H1 (cell line): Measurements from ENCODE around the gene FOXI1. TPM values are rescaled to one million over a fixed set of nuclear protein-coding genes. Genes with fewer than 3 reads are reported as not detected.

Source experiments
- CTCF ChIA-PET: fragments of 300-600 bp; sonication (Branson Sonifier 250); formaldehyde crosslinking; loops from one replicate; lab custom pipeline; 2021; ENCODE audit not compliant: partially characterized antibody; lab: Charles Lee
- POLR2A ChIA-PET: fragments of 300-600 bp; sonication (Branson Sonifier 250); formaldehyde crosslinking; loops from one replicate; lab custom pipeline; 2021; ENCODE audit warnings: inconsistent platforms; ENCODE audit not compliant: partially characterized antibody; lab: Charles Lee
- DNase-seq, 2 experiments: peaks; one replicate each; pipeline versions ENCODE4 v3.0.0 to v3.0.0-alpha.2; 2010 to 2022; ENCODE audit warnings: low spot score in 2 of 2, low read depth in 1 of 2, mixed read lengths in 1 of 2
- FAIRE-seq: peaks from 2 replicates; lab custom pipeline; 2011; peaks lifted over from hg19 to GRCh38; lab: Jason Lieb, UNC
- H2AFZ ChIP-seq: 2 replicates; pipeline ENCODE4 v1.8.1; 2012; ENCODE audit warnings: low read length, inconsistent platforms
- H2AK5ac ChIP-seq: 2 replicates; pipeline ENCODE4 v1.6.1; 2013; ENCODE audit warnings: low read depth, low read length
- H2BK120ac ChIP-seq: replicated peaks from 2 replicates; pipeline ENCODE3; 2013; ENCODE audit warnings: low read depth, low read length, inconsistent platforms
- H2BK12ac ChIP-seq: 2 replicates; pipeline ENCODE4 v1.6.1; 2013; ENCODE audit warnings: low read depth, low read length
- H2BK15ac ChIP-seq: 2 replicates; pipeline ENCODE4 v1.6.1; 2013; ENCODE audit warnings: low read length
- H2BK20ac ChIP-seq: 2 replicates; pipeline ENCODE4 v1.6.1; 2013; ENCODE audit warnings: low read length
- H2BK5ac ChIP-seq: 2 replicates; pipeline ENCODE4 v1.6.1; 2013; ENCODE audit warnings: low read depth, low read length
- H3K14ac ChIP-seq: 2 replicates; pipeline ENCODE4 v1.6.1; 2013; ENCODE audit warnings: inconsistent platforms; ENCODE audit not compliant: insufficient read length
- H3K18ac ChIP-seq: 2 replicates; pipeline ENCODE4 v1.6.1; 2013; ENCODE audit warnings: low read length; ENCODE audit errors: extremely low read depth
- H3K23ac ChIP-seq: 2 replicates; pipeline ENCODE4 v1.6.1; 2013; ENCODE audit warnings: inconsistent platforms; ENCODE audit not compliant: insufficient read length
- H3K23me2 ChIP-seq: 2 replicates; pipeline ENCODE4 v1.6.1; 2013; ENCODE audit warnings: low read depth, low read length
- H3K27ac ChIP-seq: 2 replicates; pipeline ENCODE4 v1.6.1; 2011; ENCODE audit warnings: low read depth, low read length, inconsistent platforms
- H3K27me3 ChIP-seq, 4 experiments: replicated peaks in 1 of 4; 1 replicate in 1 of 4; 2 replicates in 3 of 4; pipeline versions ENCODE4 v1.6.1 to v1.8.1; 2011 to 2013; ENCODE audit warnings: low read length in 3 of 4, mild to moderate bottlenecking in 3 of 4, inconsistent platforms in 2 of 4, mixed read lengths in 2 of 4, moderate library complexity in 1 of 4; ENCODE audit not compliant: control insufficient read depth in 3 of 4, insufficient read depth in 3 of 4; ENCODE audit errors: extremely low read depth in 1 of 4
- H3K36me3 ChIP-seq, 4 experiments: 2 replicates each; pipeline versions ENCODE4 v1.6.1 to v1.8.1; 2011 to 2013; ENCODE audit warnings: mild to moderate bottlenecking in 4 of 4, low read length in 3 of 4, moderate library complexity in 2 of 4, control low read depth in 1 of 4, inconsistent platforms in 1 of 4; ENCODE audit not compliant: insufficient read depth in 4 of 4, control insufficient read depth in 2 of 4
- H3K4ac ChIP-seq: replicated peaks from 2 replicates; pipeline ENCODE3; 2013; ENCODE audit warnings: low read length, low read depth, mixed read lengths, inconsistent platforms; ENCODE audit not compliant: insufficient read length
- H3K4me1 ChIP-seq, 4 experiments: replicated peaks in 1 of 4; 1 replicate in 1 of 4; 2 replicates in 3 of 4; pipeline versions ENCODE4 v1.6.1 to v1.8.1; 2011 to 2013; ENCODE audit warnings: low read length in 3 of 4, inconsistent platforms in 2 of 4, mixed read lengths in 1 of 4; ENCODE audit not compliant: insufficient read depth in 4 of 4, control insufficient read depth in 3 of 4
- H3K4me2 ChIP-seq, 2 experiments: 2 replicates each; pipeline versions ENCODE4 v1.6.1 to v1.8.1; 2011 to 2013; ENCODE audit warnings: low read depth in 2 of 2, low read length in 2 of 2, control low read depth in 1 of 2, inconsistent platforms in 1 of 2, mild to moderate bottlenecking in 1 of 2; ENCODE audit not compliant: insufficient read depth in 1 of 2
- H3K4me3 ChIP-seq, 4 experiments: fragments of 200-600, 300-600 bp in 1 of 4; sonication (generic), shearing (Covaris generic), sonication (Bioruptor Twin) in 1 of 4; 2 replicates each; pipeline versions ENCODE4 v1.5.1 to v1.8.1; 2011 to 2016; ENCODE audit warnings: low read length in 4 of 4, low read depth in 3 of 4, control low read depth in 2 of 4, inconsistent platforms in 2 of 4, mild to moderate bottlenecking in 2 of 4, mixed read lengths in 1 of 4, moderate library complexity in 1 of 4; ENCODE audit not compliant: insufficient read depth in 2 of 4; ENCODE audit errors: extremely low read depth in 1 of 4
- H3K56ac ChIP-seq: replicated peaks from 2 replicates; pipeline ENCODE3; 2013; ENCODE audit warnings: low read depth, mild to moderate bottlenecking, mixed read lengths, low read length, inconsistent platforms; ENCODE audit not compliant: insufficient read length
- H3K79me1 ChIP-seq: 2 replicates; pipeline ENCODE4 v1.6.1; 2013; ENCODE audit warnings: low read depth, low read length, control low read depth
- H3K79me2 ChIP-seq, 2 experiments: 2 replicates each; pipeline versions ENCODE4 v1.6.1 to v1.8.1; 2012 to 2013; ENCODE audit warnings: low read length in 2 of 2, mild to moderate bottlenecking in 2 of 2, inconsistent platforms in 1 of 2; ENCODE audit not compliant: insufficient read depth in 2 of 2, control insufficient read depth in 1 of 2
- H3K9ac ChIP-seq, 4 experiments: replicated peaks in 1 of 4; 1 replicate in 1 of 4; 2 replicates in 3 of 4; pipeline versions ENCODE4 v1.6.1 to v1.8.1; 2011 to 2013; ENCODE audit warnings: low read depth in 3 of 4, low read length in 3 of 4, control low read depth in 2 of 4, mild to moderate bottlenecking in 2 of 4, moderate library complexity in 2 of 4, inconsistent platforms in 1 of 4; ENCODE audit errors: extremely low read depth in 1 of 4
- H3K9me3 ChIP-seq, 2 experiments: 2 replicates each; pipeline versions ENCODE4 v1.6.1 to v1.8.1; 2012 to 2013; ENCODE audit warnings: mild to moderate bottlenecking in 2 of 2, moderate library complexity in 2 of 2, control low read depth in 1 of 2, inconsistent platforms in 1 of 2, low read depth in 1 of 2, low read length in 1 of 2, mixed read lengths in 1 of 2; ENCODE audit not compliant: insufficient read depth in 2 of 2
- H4K20me1 ChIP-seq, 2 experiments: replicated peaks in 1 of 2; 2 replicates each; pipeline versions ENCODE3 to v1.8.1; 2011 to 2013; ENCODE audit warnings: inconsistent platforms in 2 of 2, low read length in 2 of 2, mild to moderate bottlenecking in 1 of 2; ENCODE audit not compliant: insufficient read depth in 2 of 2, control insufficient read depth in 1 of 2
- H4K5ac ChIP-seq: 2 replicates; pipeline ENCODE4 v1.6.1; 2013; ENCODE audit warnings: low read length, low read depth, mixed read lengths, inconsistent platforms; ENCODE audit not compliant: insufficient read length
- H4K8ac ChIP-seq: 2 replicates; pipeline ENCODE4 v1.8.0; 2013; ENCODE audit warnings: mild to moderate bottlenecking, moderate library complexity, low read length, inconsistent platforms; ENCODE audit not compliant: insufficient read depth; ENCODE audit errors: extremely low read depth
- H4K91ac ChIP-seq: replicated peaks from 2 replicates; pipeline ENCODE3; 2013; ENCODE audit warnings: low read length, mixed read lengths, inconsistent platforms; ENCODE audit not compliant: insufficient read length
- SIX5 ChIP-seq: IDR thresholded peaks from 2 replicates; pipeline ENCODE4 v1.6.1; 2011; ENCODE audit warnings: mild to moderate bottlenecking, low read depth, low read length
- SRF ChIP-seq: IDR thresholded peaks from 2 replicates; pipeline ENCODE4 v1.6.1; 2011; ENCODE audit warnings: mild to moderate bottlenecking, low read depth, low read length, moderate library complexity
- TAF7 ChIP-seq: optimal IDR thresholded peaks from 2 replicates; pipeline ENCODE3; 2011; ENCODE audit warnings: low read depth, mild to moderate bottlenecking, inconsistent platforms, low read length, moderate library complexity, borderline replicate concordance
- WGBS, 2 experiments: shearing (Covaris generic) in 1 of 2; methylation state at CpG; one replicate each; pipeline versions ENCODE4 v1.1.6 to v1.1.7; 2013 to 2015; ENCODE audit warnings: low lambda C conversion rate in 2 of 2, mixed read lengths in 2 of 2, inconsistent platforms in 1 of 2, low coverage in 1 of 2, missing lambda C conversion rate in 1 of 2; ENCODE audit not compliant: insufficient replicate concordance in 2 of 2, insufficient coverage in 1 of 2, insufficient read length in 1 of 2; ENCODE audit errors: extremely low coverage in 1 of 2, missing lambda C conversion rate in 1 of 2; 5-methylcytosine and 5-hydroxymethylcytosine counted together
- polyA plus RNA-seq, 7 experiments: library from polyadenylated mRNA; depleted of rRNA in 3 of 7; stranded (reverse) in 5 of 7; unstranded in 2 of 7; fragments of >200 nt in 5 of 7; fragments of 200-250 nt in 2 of 7; gene quantifications; 1 replicate in 5 of 7; 2 replicates in 1 of 7; 4 replicates in 1 of 7; pipeline versions ENCODE4 v1.2.1 to v1.2.3, GENCODE V29; 2011 to 2013; ENCODE audit warnings: missing spikeins in 2 of 7, mixed read lengths in 2 of 7
- total RNA-seq: library from RNA; stranded (reverse); fragmentation: NEBNext Ultra II Directional; extraction: Animal tissue kit (Norgen Biotek cat#: 25700); gene quantifications from 2 replicates; pipeline ENCODE4 v1.2.1, GENCODE V29; 2021

The FOXI1 gene
- total and polyA plus RNA-seq, 2 of the 8 experiments (the other 6 are each of a cell fraction or from before 2014, with no cell fraction given): not detected

DNA sequence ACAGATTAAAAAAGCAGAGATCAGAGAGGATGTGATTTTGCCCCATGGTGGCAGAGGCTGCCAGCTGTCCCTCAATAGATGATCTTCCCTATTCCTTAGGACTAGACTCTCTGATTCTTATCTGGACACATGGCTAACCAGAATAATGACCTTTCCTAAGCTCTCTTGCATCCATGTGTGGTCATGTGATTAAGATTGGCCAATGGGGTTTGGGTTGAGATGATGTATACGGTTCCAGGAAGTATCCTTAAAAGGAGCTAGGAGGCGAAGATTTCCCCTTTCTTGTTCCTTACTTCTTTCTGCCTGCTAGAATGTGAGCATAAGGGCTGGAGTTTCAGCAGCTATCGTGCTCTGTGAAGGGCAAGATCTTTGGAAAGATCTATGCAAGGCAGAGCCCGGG, 39.8 kb downstream of the FOXI1 start:
- no peak overlapping the region for H2BK5ac ChIP-seq
- no peak overlapping the region for H2AFZ ChIP-seq
- no peak overlapping the region for H2AK5ac ChIP-seq
- no peak overlapping the region for H3K4me3 ChIP-seq
- no peak overlapping the region for H2BK12ac ChIP-seq
- H4K20me1 ChIP-seq: no peaks in the 10 kb centered on the region
- no peak overlapping the region for H3K14ac ChIP-seq
- H3K4ac ChIP-seq: no peak overlapping the region
- POLR2A ChIA-PET: interaction anchor here (1.6 kb wide), 1 partner anchor 9 kb away, joined by 3 read pairs; no protein-coding TSS in a partner anchor
- H2BK20ac ChIP-seq: no peak overlapping the region
- H3K27me3 ChIP-seq: no peaks in the 10 kb centered on the region; a peak in 1 of 7 replicates
- no peak for FAIRE-seq
- H3K79me1 ChIP-seq: no peaks in the 10 kb centered on the region
- no peaks in the 10 kb centered on the region for H3K23me2 ChIP-seq
- no peak overlapping the region for H3K23ac ChIP-seq
- no peaks in the 10 kb centered on the region for H3K4me1 ChIP-seq
- H4K8ac ChIP-seq: no peak overlapping the region
- no peak overlapping the region for H3K18ac ChIP-seq
- no peak overlapping the region for H2BK120ac ChIP-seq
- peak in 1 of 2 experiments; percentile 26 for DNase-seq
- no peak overlapping the region for H3K27ac ChIP-seq
- no peak overlapping the region for H3K4me2 ChIP-seq
- 81% methylated on average over 4 of the region's 4 CpGs; no CpG with 5 or more reads in 1 of the 2 experiments for WGBS, 2 experiments
- no peak overlapping the region for H3K9ac ChIP-seq
- H4K91ac ChIP-seq: no peak overlapping the region
- no peaks in the 10 kb centered on the region for H3K79me2 ChIP-seq
- H3K9me3 ChIP-seq: no peaks in the 10 kb centered on the region; a peak in 1 of 4 replicates
- no peaks in the 10 kb centered on the region for H3K36me3 ChIP-seq
- H3K56ac ChIP-seq: no peak overlapping the region
- H2BK15ac ChIP-seq: no peak overlapping the region
- CTCF ChIA-PET: interaction anchor here (1.2 to 1.5 kb wide), 2 partner anchors 8 to 39 kb away, joined by 4 read pairs; no protein-coding TSS in a partner anchor
- H4K5ac ChIP-seq: no peak overlapping the region
- TF ChIP-seq SIX5 (no peak), SRF (no peak), TAF7 (no peak)
